Naive thymus-derived CD4-positive, alpha-beta T cell (primary cell): ENCODE results near the gene MRTFA. TPM values are rescaled to one million over a fixed set of nuclear protein-coding genes. Genes with fewer than 3 reads are reported as not detected.

Source experiments
- ATAC-seq: fragments of 150-1000 bp; cut with Tn5 transposase; 2 replicates; pipeline ENCODE4 v1.10.0; 2021; ENCODE audit warnings: mild to moderate bottlenecking, moderate library complexity
- CTCF ChIA-PET: fragments of 350-600 bp; sonication (Branson Sonifier 250); formaldehyde crosslinking; loops from one replicate; lab custom pipeline; 2021; ENCODE audit warnings: antibody characterized with exemption; lab: Charles Lee
- POLR2A ChIA-PET: fragments of 350-600 bp; sonication (Branson Sonifier 250); formaldehyde crosslinking; loops from one replicate; lab custom pipeline; 2021; ENCODE audit warnings: antibody characterized with exemption, inconsistent platforms; lab: Charles Lee
- DNase-seq, 9 donors: peaks; one replicate each; pipeline versions ENCODE4 v3.0.0 to v3.0.0-alpha.2; 2020 to 2022; ENCODE audit warnings: mixed read lengths in 1 of 9
- H3K27ac ChIP-seq: one replicate; pipeline ENCODE4 v1.7.0; 2013; ENCODE audit warnings: mild to moderate bottlenecking, low read depth, low read length, moderate library complexity
- H3K27me3 ChIP-seq, 2 donors: one replicate each; pipeline ENCODE4 v1.7.0; 2013; ENCODE audit warnings: low read length in 2 of 2, mild to moderate bottlenecking in 2 of 2, moderate library complexity in 2 of 2; ENCODE audit not compliant: control insufficient read depth in 2 of 2, insufficient read depth in 2 of 2
- H3K36me3 ChIP-seq, 3 experiments: 1 replicate in 2 of 3; 2 replicates in 1 of 3; pipeline ENCODE4 v1.7.0; 2013; ENCODE audit warnings: low read length in 3 of 3, mild to moderate bottlenecking in 3 of 3, moderate library complexity in 1 of 3; ENCODE audit not compliant: insufficient read depth in 3 of 3, control insufficient read depth in 2 of 3
- H3K4me1 ChIP-seq, 2 donors: one replicate each; pipeline ENCODE4 v1.7.0; 2013; ENCODE audit warnings: low read length in 2 of 2, mild to moderate bottlenecking in 2 of 2, moderate library complexity in 1 of 2; ENCODE audit not compliant: control insufficient read depth in 2 of 2, insufficient read depth in 2 of 2
- H3K4me3 ChIP-seq: 2 replicates; pipeline ENCODE4 v1.7.0; 2013; ENCODE audit warnings: mild to moderate bottlenecking, low read length
- H3K9me3 ChIP-seq, 3 experiments: 1 replicate in 2 of 3; 2 replicates in 1 of 3; pipeline ENCODE4 v1.7.0; 2013; ENCODE audit warnings: low read length in 3 of 3; ENCODE audit not compliant: control insufficient read depth in 2 of 3
- H3K27ac Mint-ChIP-seq, 9 donors: one replicate each; pipeline ENCODE4 v1.8.0; 2020 to 2022; ENCODE audit warnings: mixed read lengths in 9 of 9, mild to moderate bottlenecking in 8 of 9, moderate library complexity in 5 of 9, inconsistent platforms in 2 of 9
- H3K27me3 Mint-ChIP-seq, 5 donors: one replicate each; pipeline ENCODE4 v1.8.0; 2021 to 2022; ENCODE audit warnings: mixed read lengths in 5 of 5, mild to moderate bottlenecking in 1 of 5
- H3K36me3 Mint-ChIP-seq, 5 donors: one replicate each; pipeline ENCODE4 v1.8.0; 2020 to 2022; ENCODE audit warnings: mixed read lengths in 5 of 5, mild to moderate bottlenecking in 3 of 5, inconsistent platforms in 1 of 5
- H3K4me1 Mint-ChIP-seq, 7 donors: one replicate each; pipeline ENCODE4 v1.8.0; 2020 to 2022; ENCODE audit warnings: mixed read lengths in 7 of 7, mild to moderate bottlenecking in 3 of 7, inconsistent platforms in 1 of 7
- H3K4me3 Mint-ChIP-seq, 10 donors: one replicate each; pipeline ENCODE4 v1.8.0; 2020 to 2022; ENCODE audit warnings: mild to moderate bottlenecking in 10 of 10, mixed read lengths in 10 of 10, moderate library complexity in 6 of 10, inconsistent platforms in 2 of 10
- H3K9me3 Mint-ChIP-seq, 11 donors: one replicate each; pipeline ENCODE4 v1.8.0; 2020 to 2022; ENCODE audit warnings: mixed read lengths in 11 of 11, mild to moderate bottlenecking in 4 of 11, inconsistent platforms in 1 of 11, moderate library complexity in 1 of 11
- intact Hi-C, 2 donors: fragments of 100-400 bp; cut with micrococcal nuclease; formaldehyde crosslinking; loops; one replicate each; pipeline ENCODE4 v1.15.1; 2023
- polyA plus RNA-seq, 2 donors: library from polyadenylated mRNA; unstranded; fragments of 300-500 nt; fragmentation: Illumina TruSeq; gene quantifications; one replicate each; pipeline ENCODE4 v1.2.3, GENCODE V29; 2021
- total RNA-seq, 6 experiments: library from RNA in 5 of 6; stranded (reverse) in 5 of 6; gene quantifications; 1 replicate in 5 of 6; 2 replicates in 1 of 6; pipeline ENCODE4 v1.2.3 and lab custom pipeline; 2021 to 2026

The MRTFA gene
- total and polyA plus RNA-seq, 7 experiments from 2014 or later = 17.6 to 114 (median 81.5) TPM

DNA sequence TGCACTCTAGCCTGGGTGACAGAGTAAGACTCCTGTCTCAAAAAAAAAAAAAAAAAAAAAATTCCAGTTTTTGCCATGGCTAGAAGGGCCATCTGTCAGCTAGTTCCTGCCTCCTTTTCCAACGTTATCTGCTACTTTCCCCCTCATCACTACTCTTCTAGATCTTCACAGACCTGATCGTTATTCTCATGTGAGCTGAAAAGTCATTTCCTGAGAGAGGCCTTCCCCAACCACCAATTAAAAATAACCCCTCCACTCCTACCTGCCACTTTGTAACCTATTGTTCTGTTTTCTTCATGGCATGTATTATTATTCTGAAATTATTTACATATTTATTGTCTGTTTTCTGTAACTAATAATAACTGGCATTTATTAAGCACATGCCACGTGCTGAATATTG is 241.9 kb downstream of the MRTFA start:
- POLR2A ChIA-PET = interaction anchor here (0.7 to 2.2 kb wide), 3 partner anchors 17 to 1651 kb away, joined by 3 to 7 read pairs (median 5); no protein-coding TSS in a partner anchor
- H3K4me1 Mint-ChIP-seq = peaks cover 32 to 96% (median 82%) of the 10 kb centered on the region in 7 donors

GRCh38 chr22:40392618-40393017 is 243.9 kb downstream of the MRTFA start:
- no peak overlapping the region for H3K4me3 ChIP-seq
- no peak for ATAC-seq
- POLR2A ChIA-PET = interaction anchor here (0.6 to 2.3 kb wide), 3 partner anchors 8 to 15 kb away, joined by 3 to 8 read pairs (median 7); no protein-coding TSS in a partner anchor
- H3K27me3 Mint-ChIP-seq = no peaks in the 10 kb centered on the region
- H3K4me1 ChIP-seq = peaks cover 0 to 23% of the 10 kb centered on the region in 2 donors
- CTCF ChIA-PET = interaction anchor here (1.7 kb wide), 1 partner anchor 8 kb away, joined by 5 read pairs; no protein-coding TSS in a partner anchor
- no peaks in the 10 kb centered on the region for H3K27me3 ChIP-seq
- H3K9me3 Mint-ChIP-seq = peaks cover 0 to 2% (median 0%) of the 10 kb centered on the region in 11 donors
- H3K36me3 ChIP-seq = no peaks in the 10 kb centered on the region
- intact Hi-C loops = no loop called here
- DNase-seq = no peak
- peaks cover 31 to 91% (median 78%) of the 10 kb centered on the region in 7 donors for H3K4me1 Mint-ChIP-seq
- no peak overlapping the region for H3K4me3 Mint-ChIP-seq
- peaks cover 0 to 24% (median 12%) of the 10 kb centered on the region in 5 donors for H3K36me3 Mint-ChIP-seq
- no peaks in the 10 kb centered on the region for H3K9me3 ChIP-seq
- H3K27ac Mint-ChIP-seq = peak overlapping the region in 4 of 9 donors; percentile 1 to 59 (median 18)
- H3K27ac ChIP-seq = no peak overlapping the region

More for the DNA sequence above, 241.9 kb downstream of the MRTFA start:
- Histone ChIP-seq H3K27me3 (no peaks in the 10 kb centered on the region), H3K4me3 (no peak overlapping the region), H3K4me1 (peaks cover 4 to 32% of the 10 kb centered on the region in 2 donors), H3K9me3 (no peaks in the 10 kb centered on the region), H3K36me3 (no peaks in the 10 kb centered on the region), H3K27ac (no peak overlapping the region)
- Mint-ChIP-seq H3K4me3 (peak overlapping the region in 6 of 10 donors; percentile 19 to 70 (median 52)), H3K36me3 (peaks cover 0 to 17% (median 9%) of the 10 kb centered on the region in 5 donors), H3K27ac (peak overlapping the region in 8 of 9 donors; percentile 29 to 87 (median 72)), H3K27me3 (no peaks in the 10 kb centered on the region), H3K9me3 (peaks cover 0 to 2% (median 0%) of the 10 kb centered on the region in 11 donors)
- CTCF ChIA-PET = interaction anchor here (0.6 to 1.5 kb wide), 2 partner anchors 9 to 905 kb away, joined by 4 read pairs; no protein-coding TSS in a partner anchor
- intact Hi-C loops = no loop called here
- DNase-seq = no peak
- no peak for ATAC-seq

GRCh38 chr22:40391417-40391816 is 245.1 kb downstream of the MRTFA start:
- no peaks in the 10 kb centered on the region for H3K36me3 ChIP-seq
- peak overlapping the region in 6 of 9 donors; percentile 2 to 79 (median 42) for H3K27ac Mint-ChIP-seq
- POLR2A ChIA-PET = interaction anchor here (1.2 to 2.3 kb wide), 3 partner anchors 8 to 17 kb away, joined by 3 to 8 read pairs (median 5); no protein-coding TSS in a partner anchor
- CTCF ChIA-PET = interaction anchor here (0.9 kb wide), 1 partner anchor 10 kb away, joined by 3 read pairs; no protein-coding TSS in a partner anchor
- H3K4me3 ChIP-seq = no peak overlapping the region
- peaks cover 0 to 2% (median 0%) of the 10 kb centered on the region in 11 donors for H3K9me3 Mint-ChIP-seq
- H3K27ac ChIP-seq = no peak overlapping the region
- no peaks in the 10 kb centered on the region for H3K27me3 ChIP-seq
- peaks cover 0 to 23% of the 10 kb centered on the region in 2 donors for H3K4me1 ChIP-seq
- peaks cover 0 to 21% (median 8%) of the 10 kb centered on the region in 5 donors for H3K36me3 Mint-ChIP-seq
- peaks cover 24 to 91% (median 78%) of the 10 kb centered on the region in 7 donors for H3K4me1 Mint-ChIP-seq
- intact Hi-C loops = no loop called here
- no peaks in the 10 kb centered on the region for H3K9me3 ChIP-seq
- ATAC-seq = no peak
- H3K27me3 Mint-ChIP-seq = no peaks in the 10 kb centered on the region
- no peak for DNase-seq
- H3K4me3 Mint-ChIP-seq = no peak overlapping the region

DNA sequence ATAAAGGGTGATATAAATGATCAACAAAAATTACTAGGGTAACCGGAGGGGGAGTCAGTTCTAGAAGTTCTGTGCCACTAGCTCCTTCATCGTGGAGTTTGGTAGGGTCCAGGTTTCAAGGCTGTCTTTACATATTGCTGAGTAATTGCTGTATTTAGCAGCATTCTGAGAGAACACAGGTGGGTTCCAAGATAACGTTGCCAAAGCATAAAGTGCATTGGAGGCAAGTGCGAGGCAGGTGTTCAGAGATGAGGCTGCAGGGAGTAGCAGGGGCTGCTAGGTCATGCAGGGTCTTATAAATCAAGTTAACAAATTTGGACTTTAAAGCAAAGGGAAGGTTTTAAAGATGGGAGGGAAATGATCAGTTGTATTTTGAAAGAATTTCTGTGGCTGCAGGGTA is 248.3 kb downstream of the MRTFA start:
- Histone ChIP-seq H3K4me3 (no peak overlapping the region), H3K27me3 (no peaks in the 10 kb centered on the region), H3K9me3 (no peaks in the 10 kb centered on the region), H3K27ac (no peak overlapping the region), H3K4me1 (peaks cover 10 to 50% of the 10 kb centered on the region in 2 donors), H3K36me3 (no peaks in the 10 kb centered on the region)
- intact Hi-C loops = loop anchor here in 1 of 2 donors (5.0 kb wide), 1 partner anchor 74 kb away; no protein-coding TSS in a partner anchor
- Mint-ChIP-seq H3K27me3 (no peaks in the 10 kb centered on the region), H3K4me1 (peaks cover 41 to 89% (median 81%) of the 10 kb centered on the region in 7 donors), H3K27ac (peak overlapping the region; percentile 9 to 88 (median 63)), H3K9me3 (peaks cover 0 to 5% (median 0%) of the 10 kb centered on the region in 11 donors), H3K4me3 (peak overlapping the region in 6 of 10 donors; percentile 16 to 82 (median 49)), H3K36me3 (peaks cover 0 to 13% (median 4%) of the 10 kb centered on the region in 5 donors)
- no peak for ATAC-seq
- no peak for DNase-seq
- POLR2A ChIA-PET = interaction anchor here (0.9 to 2.4 kb wide), 4 partner anchors 8 to 119 kb away, joined by 3 to 13 read pairs (median 4); no protein-coding TSS in a partner anchor
- CTCF ChIA-PET = interaction anchor here (0.6 to 1.5 kb wide), 2 partner anchors 9 to 112 kb away, joined by 3 to 5 read pairs; no protein-coding TSS in a partner anchor

DNA sequence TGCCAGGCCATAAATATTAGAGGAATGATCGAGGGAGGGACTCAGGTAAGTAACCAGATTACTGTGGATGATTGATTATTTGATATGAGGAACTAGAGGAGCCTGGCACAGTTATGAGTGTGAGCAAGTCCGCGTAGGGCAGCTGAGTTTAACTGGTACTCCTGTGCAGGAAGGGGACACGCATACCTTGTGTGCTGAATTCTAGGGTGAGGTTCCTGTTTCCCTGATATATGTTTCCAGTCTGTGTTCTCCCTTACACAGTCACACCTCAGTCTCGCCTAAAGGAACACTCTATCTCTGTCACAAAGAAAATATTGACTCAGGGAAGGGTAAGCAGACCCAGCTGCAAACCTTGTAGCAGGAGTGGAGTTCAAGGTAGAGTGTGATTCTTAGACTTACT is 248.8 kb downstream of the MRTFA start:
- no peak for DNase-seq
- Histone ChIP-seq H3K27ac (no peak overlapping the region), H3K4me1 (peaks cover 10 to 54% of the 10 kb centered on the region in 2 donors), H3K9me3 (no peaks in the 10 kb centered on the region), H3K27me3 (no peaks in the 10 kb centered on the region), H3K36me3 (no peaks in the 10 kb centered on the region), H3K4me3 (no peak overlapping the region)
- H3K4me3 Mint-ChIP-seq = peak overlapping the region in 7 of 10 donors; percentile 16 to 82 (median 44)
- H3K27me3 Mint-ChIP-seq = no peaks in the 10 kb centered on the region
- H3K27ac Mint-ChIP-seq = peak overlapping the region in 8 of 9 donors; percentile 46 to 88 (median 64)
- H3K36me3 Mint-ChIP-seq = peaks cover 0 to 13% (median 4%) of the 10 kb centered on the region in 5 donors
- CTCF ChIA-PET = interaction anchor here (0.6 to 1.5 kb wide), 2 partner anchors 10 to 111 kb away, joined by 3 to 5 read pairs; no protein-coding TSS in a partner anchor
- peaks cover 44 to 90% (median 84%) of the 10 kb centered on the region in 7 donors for H3K4me1 Mint-ChIP-seq
- H3K9me3 Mint-ChIP-seq = peaks cover 0 to 5% (median 0%) of the 10 kb centered on the region in 11 donors
- no peak for ATAC-seq
- intact Hi-C loops = loop anchor here in 1 of 2 donors (5.0 kb wide), 1 partner anchor 75 kb away; no protein-coding TSS in a partner anchor
- POLR2A ChIA-PET = interaction anchor here (0.5 to 2.4 kb wide), 6 partner anchors 9 to 344 kb away, joined by 3 to 13 read pairs (median 3); partner anchors contain the start of gene TNRC6B

DNA sequence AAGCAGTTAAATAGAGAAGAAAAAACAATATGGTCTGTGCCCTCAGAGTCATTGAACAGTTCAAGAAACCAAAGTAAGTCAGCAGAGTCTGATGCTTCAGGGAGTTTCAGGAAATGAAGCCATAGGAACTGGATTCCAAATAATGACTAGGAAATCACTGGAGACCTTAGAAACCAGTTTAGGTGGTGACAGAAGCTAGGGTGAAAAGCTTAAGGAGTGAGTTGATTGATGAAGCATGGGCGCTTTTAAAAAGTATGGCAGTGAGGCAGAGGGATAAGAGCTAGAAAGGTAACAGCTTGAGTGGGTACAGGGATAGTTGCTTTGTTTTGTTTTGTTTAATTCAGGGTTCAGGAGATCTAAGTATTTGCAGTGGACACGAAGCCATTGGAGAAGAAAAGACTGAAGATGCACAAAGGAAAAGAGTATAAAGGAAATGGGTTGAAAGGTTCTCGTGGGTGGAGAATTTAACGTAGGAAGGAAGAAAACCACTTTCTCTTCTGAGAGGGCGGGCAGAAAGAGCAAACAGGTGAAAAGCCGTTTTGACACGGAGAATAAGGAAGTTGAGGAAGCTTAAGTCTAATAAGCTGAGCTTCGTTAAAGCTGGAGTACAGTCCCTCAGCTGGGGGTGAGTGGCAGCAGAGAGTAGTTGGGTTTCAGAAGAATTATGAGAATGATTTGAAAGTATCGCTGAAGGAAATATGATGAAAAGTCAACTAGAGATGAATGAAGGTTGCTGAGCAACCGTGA is 251.3 kb downstream of the MRTFA start:
- H3K9me3 ChIP-seq = no peaks in the 10 kb centered on the region
- H3K4me1 Mint-ChIP-seq = peaks cover 37 to 79% (median 71%) of the 10 kb centered on the region in 7 donors
- peaks cover 10 to 61% of the 10 kb centered on the region in 2 donors for H3K4me1 ChIP-seq
- intact Hi-C loops = loop anchor here (1.0 to 5.0 kb wide), 4 partner anchors 14 to 77 kb away; partner anchors contain the start of gene SGSM3 (in 2 of the 2)
- ATAC-seq (peak; percentile 96), DNase-seq (peak in 7 of 9 donors; percentile 51 to 78 (median 73))
- peak overlapping the region; percentile 76 to 90 (median 86) for H3K4me3 Mint-ChIP-seq
- H3K27ac ChIP-seq = peak overlapping the region; percentile 78
- H3K36me3 Mint-ChIP-seq = peaks cover 0 to 15% (median 4%) of the 10 kb centered on the region in 5 donors
- POLR2A ChIA-PET = interaction anchor here (0.6 to 3.3 kb wide), 13 partner anchors 7 to 476 kb away, joined by 3 to 13 read pairs (median 4); no protein-coding TSS in a partner anchor
- CTCF ChIA-PET = interaction anchor here (0.6 to 1.8 kb wide), 9 partner anchors 8 to 379 kb away, joined by 3 to 11 read pairs (median 4); no protein-coding TSS in a partner anchor
- peak overlapping the region; percentile 90 to 99 (median 97) for H3K27ac Mint-ChIP-seq
- H3K27me3 ChIP-seq = no peaks in the 10 kb centered on the region
- H3K4me3 ChIP-seq = peak overlapping the region; percentile 62
- no peaks in the 10 kb centered on the region for H3K36me3 ChIP-seq
- H3K9me3 Mint-ChIP-seq = peaks cover 0 to 5% (median 0%) of the 10 kb centered on the region in 11 donors
- H3K27me3 Mint-ChIP-seq = no peaks in the 10 kb centered on the region
